Activated CD4-positive, alpha-beta memory T cell treated with anti-CD3 and anti-CD28 coated beads for 36 hours (primary cell): Measurements from ENCODE around the gene DCLK1. TPM values are rescaled to one million over a fixed set of nuclear protein-coding genes. Genes with fewer than 3 reads are reported as not detected.

Experiments
- CTCF ChIA-PET: fragments of 350-600 bp; sonication (Branson Sonifier 250); formaldehyde crosslinking; loops from one replicate; lab custom pipeline; 2021; ENCODE audit warnings: antibody characterized with exemption, inconsistent platforms; lab: Charles Lee
- POLR2A ChIA-PET: fragments of 350-600 bp; sonication (Branson Sonifier 250); formaldehyde crosslinking; loops from one replicate; lab custom pipeline; 2021; ENCODE audit warnings: antibody characterized with exemption; lab: Charles Lee
- DNase-seq: peaks from one replicate; pipeline ENCODE4 v3.0.0-alpha.2; 2020
- H3K27ac Mint-ChIP-seq: one replicate; pipeline ENCODE4 v1.8.0; 2021; ENCODE audit warnings: mixed read lengths
- H3K27me3 Mint-ChIP-seq: one replicate; pipeline ENCODE4 v1.8.0; 2021; ENCODE audit warnings: mixed read lengths
- H3K36me3 Mint-ChIP-seq: one replicate; pipeline ENCODE4 v1.8.0; 2021; ENCODE audit warnings: mixed read lengths
- H3K4me1 Mint-ChIP-seq: one replicate; pipeline ENCODE4 v1.8.0; 2021; ENCODE audit warnings: low read depth, mixed read lengths
- H3K4me3 Mint-ChIP-seq: one replicate; pipeline ENCODE4 v1.8.0; 2021; ENCODE audit warnings: mild to moderate bottlenecking, mixed read lengths
- H3K9me3 Mint-ChIP-seq: one replicate; pipeline ENCODE4 v1.8.0; 2021; ENCODE audit warnings: mixed read lengths
- intact Hi-C: fragments of 100-400 bp; cut with micrococcal nuclease; formaldehyde crosslinking; loops from one replicate; pipeline ENCODE4 v1.15.1; 2023
- total RNA-seq, 2 experiments: library from RNA; stranded (reverse); gene quantifications; one replicate each; pipeline ENCODE4 v1.2.3, GENCODE V29; 2021

The DCLK1 gene
- total RNA-seq, 2 experiments from 2014 or later: not detected

GRCh38 chr13:36057041-36057440, 74.1 kb downstream of the DCLK1 start:
- Mint-ChIP-seq H3K27ac (no peak overlapping the region), H3K4me1 (no peaks in the 10 kb centered on the region), H3K27me3 (no peaks in the 10 kb centered on the region), H3K36me3 (no peaks in the 10 kb centered on the region), H3K4me3 (no peak overlapping the region), H3K9me3 (no peaks in the 10 kb centered on the region)
- ChIA-PET CTCF (no interaction called here), POLR2A (no interaction called here)
- intact Hi-C loops: no loop called here
- no peak for DNase-seq

GRCh38 chr13:36055366-36055765, 75.8 kb downstream of the DCLK1 start:
- no peaks in the 10 kb centered on the region for H3K36me3 Mint-ChIP-seq
- H3K27ac Mint-ChIP-seq: no peak overlapping the region
- no peaks in the 10 kb centered on the region for H3K4me1 Mint-ChIP-seq
- ChIA-PET CTCF (no interaction called here), POLR2A (no interaction called here)
- no peaks in the 10 kb centered on the region for H3K9me3 Mint-ChIP-seq
- intact Hi-C loops: no loop called here
- H3K4me3 Mint-ChIP-seq: no peak overlapping the region
- no peak for DNase-seq
- H3K27me3 Mint-ChIP-seq: no peaks in the 10 kb centered on the region

GRCh38 chr13:36054041-36054440, 77.1 kb downstream of the DCLK1 start:
- H3K27ac Mint-ChIP-seq: no peak overlapping the region
- POLR2A ChIA-PET: no interaction called here
- DNase-seq: no peak
- CTCF ChIA-PET: no interaction called here
- H3K4me3 Mint-ChIP-seq: no peak overlapping the region
- no peaks in the 10 kb centered on the region for H3K27me3 Mint-ChIP-seq
- intact Hi-C loops: no loop called here
- no peaks in the 10 kb centered on the region for H3K4me1 Mint-ChIP-seq
- no peaks in the 10 kb centered on the region for H3K9me3 Mint-ChIP-seq
- H3K36me3 Mint-ChIP-seq: no peaks in the 10 kb centered on the region

- POLR2A ChIA-PET: no interaction called here
These were observed 80.1 kb downstream of the DCLK1 start for GRCh38 chr13:36051082-36051481.

GRCh38 chr13:36046672-36047071, 84.5 kb downstream of the DCLK1 start:
- DNase-seq: no peak
- H3K27me3 Mint-ChIP-seq: no peaks in the 10 kb centered on the region
- no peak overlapping the region for H3K4me3 Mint-ChIP-seq
- CTCF ChIA-PET: no interaction called here
- no peak overlapping the region for H3K27ac Mint-ChIP-seq
- H3K36me3 Mint-ChIP-seq: no peaks in the 10 kb centered on the region
- intact Hi-C loops: no loop called here
- no peaks in the 10 kb centered on the region for H3K4me1 Mint-ChIP-seq
- POLR2A ChIA-PET: no interaction called here
- no peaks in the 10 kb centered on the region for H3K9me3 Mint-ChIP-seq

More at GRCh38 chr13:36051082-36051481, 80.1 kb downstream of the DCLK1 start:
- no peak overlapping the region for H3K27ac Mint-ChIP-seq
- H3K9me3 Mint-ChIP-seq: no peaks in the 10 kb centered on the region
- H3K27me3 Mint-ChIP-seq: no peaks in the 10 kb centered on the region
- intact Hi-C loops: no loop called here
- CTCF ChIA-PET: no interaction called here
- no peaks in the 10 kb centered on the region for H3K4me1 Mint-ChIP-seq
- DNase-seq: no peak
- H3K4me3 Mint-ChIP-seq: no peak overlapping the region
- no peaks in the 10 kb centered on the region for H3K36me3 Mint-ChIP-seq

GRCh38 chr13:36038785-36039555, 92.2 kb downstream of the DCLK1 start:
- Mint-ChIP-seq H3K4me1 (no peaks in the 10 kb centered on the region), H3K27ac (no peak overlapping the region), H3K36me3 (no peaks in the 10 kb centered on the region), H3K4me3 (no peak overlapping the region), H3K9me3 (peaks cover 2% of the 10 kb centered on the region), H3K27me3 (no peaks in the 10 kb centered on the region)
- ChIA-PET CTCF (no interaction called here), POLR2A (no interaction called here)
- DNase-seq: no peak
- intact Hi-C loops: no loop called here

GRCh38 chr13:36033035-36033434, 98.1 kb downstream of the DCLK1 start:
- Mint-ChIP-seq H3K36me3 (no peaks in the 10 kb centered on the region), H3K4me1 (no peaks in the 10 kb centered on the region), H3K27me3 (no peaks in the 10 kb centered on the region), H3K9me3 (peaks cover 2% of the 10 kb centered on the region), H3K27ac (no peak overlapping the region), H3K4me3 (no peak overlapping the region)
- DNase-seq: no peak
- POLR2A ChIA-PET: no interaction called here
- CTCF ChIA-PET: no interaction called here
- intact Hi-C loops: no loop called here

GRCh38 chr13:36031490-36031889, 99.7 kb downstream of the DCLK1 start:
- H3K4me1 Mint-ChIP-seq: no peaks in the 10 kb centered on the region
- no peaks in the 10 kb centered on the region for H3K36me3 Mint-ChIP-seq
- no peaks in the 10 kb centered on the region for H3K27me3 Mint-ChIP-seq
- no peak overlapping the region for H3K4me3 Mint-ChIP-seq
- CTCF ChIA-PET: no interaction called here
- no peak for DNase-seq
- no peak overlapping the region for H3K27ac Mint-ChIP-seq
- intact Hi-C loops: no loop called here
- H3K9me3 Mint-ChIP-seq: no peaks in the 10 kb centered on the region
- POLR2A ChIA-PET: no interaction called here

GRCh38 chr13:36030670-36031331, 100.4 kb downstream of the DCLK1 start:
- Mint-ChIP-seq H3K27ac (no peak overlapping the region), H3K27me3 (no peaks in the 10 kb centered on the region), H3K4me3 (no peak overlapping the region), H3K36me3 (no peaks in the 10 kb centered on the region), H3K4me1 (no peaks in the 10 kb centered on the region), H3K9me3 (no peaks in the 10 kb centered on the region)
- ChIA-PET POLR2A (no interaction called here), CTCF (no interaction called here)
- no peak for DNase-seq
- intact Hi-C loops: no loop called here

- ChIA-PET CTCF (interaction anchor here (1.4 kb wide), 1 partner anchor 14 kb away, joined by 3 read pairs; no protein-coding TSS in a partner anchor), POLR2A (no interaction called here)
- no peak for DNase-seq
- Mint-ChIP-seq H3K27ac (no peak overlapping the region), H3K9me3 (no peaks in the 10 kb centered on the region), H3K27me3 (no peaks in the 10 kb centered on the region), H3K4me1 (no peaks in the 10 kb centered on the region), H3K4me3 (no peak overlapping the region), H3K36me3 (no peaks in the 10 kb centered on the region)
- intact Hi-C loops: no loop called here
These were observed 102.0 kb downstream of the DCLK1 start for GRCh38 chr13:36029166-36029565.

GRCh38 chr13:36028359-36029025, 102.7 kb downstream of the DCLK1 start:
- no peaks in the 10 kb centered on the region for H3K4me1 Mint-ChIP-seq
- H3K4me3 Mint-ChIP-seq: no peak overlapping the region
- no peaks in the 10 kb centered on the region for H3K36me3 Mint-ChIP-seq
- intact Hi-C loops: no loop called here
- CTCF ChIA-PET: interaction anchor here (1.4 kb wide), 1 partner anchor 14 kb away, joined by 3 read pairs; no protein-coding TSS in a partner anchor
- H3K9me3 Mint-ChIP-seq: no peaks in the 10 kb centered on the region
- POLR2A ChIA-PET: no interaction called here
- H3K27me3 Mint-ChIP-seq: no peaks in the 10 kb centered on the region
- H3K27ac Mint-ChIP-seq: no peak overlapping the region
- DNase-seq: no peak

GRCh38 chr13:36026531-36026930, 104.7 kb downstream of the DCLK1 start:
- Mint-ChIP-seq H3K27ac (no peak overlapping the region), H3K4me1 (no peaks in the 10 kb centered on the region), H3K9me3 (no peaks in the 10 kb centered on the region), H3K4me3 (no peak overlapping the region), H3K36me3 (no peaks in the 10 kb centered on the region), H3K27me3 (no peaks in the 10 kb centered on the region)
- CTCF ChIA-PET: no interaction called here
- intact Hi-C loops: no loop called here
- POLR2A ChIA-PET: no interaction called here
- no peak for DNase-seq
